ENCODE data around the gene OIT3. TPM values are rescaled to one million over a fixed set of nuclear protein-coding genes. Genes with fewer than 3 reads are reported as not detected.

Gene OIT3
- total RNA-seq: not detected

GRCh38 chr10:72893136-72893798 is at the start of gene OIT3:
TSS of gene OIT3 (plus strand) at chr10:72893739. CDS start at chr10:72893799, 60 bp downstream.
- peaks cover 7% of the 10 kb centered on the region for H3K27me3 Mint-ChIP-seq (ENCODE audit: low read depth)
- H3K27ac Mint-ChIP-seq: no peak within 1 kb of the TSS
- no peaks in the 10 kb centered on the region for H3K9me3 Mint-ChIP-seq
- H3K36me3 Mint-ChIP-seq (ENCODE audit: low read depth): peaks cover 5% of the 10 kb centered on the region
- H3K4me1 Mint-ChIP-seq (ENCODE audit: low read depth): no peaks in the 10 kb centered on the region
- no peak for DNase-seq
- H3K4me3 Mint-ChIP-seq: no peak within 1 kb of the TSS
- CTCF ChIA-PET: no interaction called here
- intact Hi-C loops (cut with micrococcal nuclease): no loop called here

- DNase-seq: peak; percentile 5
- H3K4me1 Mint-ChIP-seq (ENCODE audit: low read depth): peaks cover 2% of the 10 kb centered on the region
- H3K27me3 Mint-ChIP-seq (ENCODE audit: low read depth): no peaks in the 10 kb centered on the region
- no peak overlapping the region for H3K4me3 Mint-ChIP-seq
- CTCF ChIA-PET: no interaction called here
- H3K27ac Mint-ChIP-seq: no peak overlapping the region
- H3K9me3 Mint-ChIP-seq: peaks cover 2% of the 10 kb centered on the region
- peaks cover 4% of the 10 kb centered on the region for H3K36me3 Mint-ChIP-seq (ENCODE audit: low read depth)
- intact Hi-C loops (cut with micrococcal nuclease): no loop called here
These were observed 47.3 kb upstream of the OIT3 start for GRCh38 chr10:72846238-72846637.

- no peak for DNase-seq
- Mint-ChIP-seq H3K4me3 (no peak overlapping the region), H3K9me3 (peaks cover 2% of the 10 kb centered on the region), H3K4me1 (ENCODE audit: low read depth) (peaks cover 2% of the 10 kb centered on the region), H3K27me3 (ENCODE audit: low read depth) (no peaks in the 10 kb centered on the region), H3K27ac (no peak overlapping the region), H3K36me3 (ENCODE audit: low read depth) (peaks cover 4% of the 10 kb centered on the region)
- CTCF ChIA-PET: no interaction called here
- intact Hi-C loops (cut with micrococcal nuclease): no loop called here
These were observed 45.9 kb upstream of the OIT3 start for GRCh38 chr10:72847681-72848080.

GRCh38 chr10:72850861-72851260 is 42.7 kb upstream of the OIT3 start:
- Mint-ChIP-seq H3K4me1 (ENCODE audit: low read depth) (peaks cover 2% of the 10 kb centered on the region), H3K36me3 (ENCODE audit: low read depth) (peaks cover 4% of the 10 kb centered on the region), H3K27me3 (ENCODE audit: low read depth) (no peaks in the 10 kb centered on the region), H3K27ac (no peak overlapping the region), H3K9me3 (peaks cover 2% of the 10 kb centered on the region), H3K4me3 (no peak overlapping the region)
- CTCF ChIA-PET: interaction anchor here (1.3 kb wide), 1 partner anchor 16 kb away, joined by 3 read pairs; no protein-coding TSS in a partner anchor
- no peak for DNase-seq
- intact Hi-C loops (cut with micrococcal nuclease): no loop called here

GRCh38 chr10:72851509-72851908 is 42.0 kb upstream of the OIT3 start:
- no peak overlapping the region for H3K4me3 Mint-ChIP-seq
- no peak overlapping the region for H3K27ac Mint-ChIP-seq
- H3K4me1 Mint-ChIP-seq (ENCODE audit: low read depth): no peaks in the 10 kb centered on the region
- H3K27me3 Mint-ChIP-seq (ENCODE audit: low read depth): no peaks in the 10 kb centered on the region
- intact Hi-C loops (cut with micrococcal nuclease): no loop called here
- peaks cover 2% of the 10 kb centered on the region for H3K9me3 Mint-ChIP-seq
- no peak for DNase-seq
- CTCF ChIA-PET: interaction anchor here (1.3 kb wide), 1 partner anchor 16 kb away, joined by 3 read pairs; no protein-coding TSS in a partner anchor
- H3K36me3 Mint-ChIP-seq (ENCODE audit: low read depth): peaks cover 4% of the 10 kb centered on the region

- peaks cover 4% of the 10 kb centered on the region for H3K36me3 Mint-ChIP-seq (ENCODE audit: low read depth)
- H3K9me3 Mint-ChIP-seq: peaks cover 2% of the 10 kb centered on the region
- CTCF ChIA-PET: no interaction called here
- DNase-seq: no peak
- H3K27ac Mint-ChIP-seq: no peak overlapping the region
- no peaks in the 10 kb centered on the region for H3K4me1 Mint-ChIP-seq (ENCODE audit: low read depth)
- H3K27me3 Mint-ChIP-seq (ENCODE audit: low read depth): no peaks in the 10 kb centered on the region
- no peak overlapping the region for H3K4me3 Mint-ChIP-seq
- intact Hi-C loops (cut with micrococcal nuclease): no loop called here
These were observed 41.0 kb upstream of the OIT3 start for GRCh38 chr10:72852508-72852907.

GRCh38 chr10:72855129-72855528 is 38.4 kb upstream of the OIT3 start:
- intact Hi-C loops (cut with micrococcal nuclease): no loop called here
- H3K36me3 Mint-ChIP-seq (ENCODE audit: low read depth): no peaks in the 10 kb centered on the region
- no peaks in the 10 kb centered on the region for H3K4me1 Mint-ChIP-seq (ENCODE audit: low read depth)
- H3K27ac Mint-ChIP-seq: no peak overlapping the region
- H3K4me3 Mint-ChIP-seq: no peak overlapping the region
- no peaks in the 10 kb centered on the region for H3K27me3 Mint-ChIP-seq (ENCODE audit: low read depth)
- peaks cover 2% of the 10 kb centered on the region for H3K9me3 Mint-ChIP-seq
- CTCF ChIA-PET: interaction anchor here (0.6 kb wide), 2 partner anchors 139 to 398 kb away, joined by 3 to 4 read pairs; no protein-coding TSS in a partner anchor
- no peak for DNase-seq

- CTCF ChIA-PET: interaction anchor here (0.6 kb wide), 2 partner anchors 139 to 399 kb away, joined by 3 to 4 read pairs; no protein-coding TSS in a partner anchor
- Mint-ChIP-seq H3K27me3 (ENCODE audit: low read depth) (no peaks in the 10 kb centered on the region), H3K4me1 (ENCODE audit: low read depth) (no peaks in the 10 kb centered on the region), H3K36me3 (ENCODE audit: low read depth) (no peaks in the 10 kb centered on the region), H3K9me3 (peaks cover 2% of the 10 kb centered on the region), H3K4me3 (no peak overlapping the region), H3K27ac (no peak overlapping the region)
- intact Hi-C loops (cut with micrococcal nuclease): no loop called here
- DNase-seq: no peak
These were observed 37.7 kb upstream of the OIT3 start for GRCh38 chr10:72855790-72856189.

GRCh38 chr10:72858067-72858466 is 35.5 kb upstream of the OIT3 start:
- CTCF ChIA-PET: no interaction called here
- intact Hi-C loops (cut with micrococcal nuclease): no loop called here
- Mint-ChIP-seq H3K9me3 (no peaks in the 10 kb centered on the region), H3K27ac (no peak overlapping the region), H3K4me1 (ENCODE audit: low read depth) (no peaks in the 10 kb centered on the region), H3K36me3 (ENCODE audit: low read depth) (peaks cover 3% of the 10 kb centered on the region), H3K27me3 (ENCODE audit: low read depth) (no peaks in the 10 kb centered on the region), H3K4me3 (no peak overlapping the region)
- no peak for DNase-seq

GRCh38 chr10:72862957-72863356 is 30.6 kb upstream of the OIT3 start:
- H3K27me3 Mint-ChIP-seq (ENCODE audit: low read depth): no peaks in the 10 kb centered on the region
- CTCF ChIA-PET: no interaction called here
- H3K4me3 Mint-ChIP-seq: no peak overlapping the region
- H3K9me3 Mint-ChIP-seq: no peaks in the 10 kb centered on the region
- peaks cover 3% of the 10 kb centered on the region for H3K36me3 Mint-ChIP-seq (ENCODE audit: low read depth)
- intact Hi-C loops (cut with micrococcal nuclease): no loop called here
- no peak overlapping the region for H3K27ac Mint-ChIP-seq
- no peak for DNase-seq
- no peaks in the 10 kb centered on the region for H3K4me1 Mint-ChIP-seq (ENCODE audit: low read depth)

- H3K27ac Mint-ChIP-seq: no peak overlapping the region
- H3K4me3 Mint-ChIP-seq: no peak overlapping the region
- intact Hi-C loops (cut with micrococcal nuclease): loop anchor here (1.0 kb wide), 1 partner anchor 511 kb away; no protein-coding TSS in a partner anchor
- H3K36me3 Mint-ChIP-seq (ENCODE audit: low read depth): peaks cover 9% of the 10 kb centered on the region
- peaks cover 4% of the 10 kb centered on the region for H3K9me3 Mint-ChIP-seq
- no peaks in the 10 kb centered on the region for H3K4me1 Mint-ChIP-seq (ENCODE audit: low read depth)
- peak; percentile 7 for DNase-seq
- CTCF ChIA-PET: interaction anchor here (0.5 to 1.6 kb wide), 6 partner anchors 8 to 726 kb away, joined by 3 to 11 read pairs (median 4); no protein-coding TSS in a partner anchor
- H3K27me3 Mint-ChIP-seq (ENCODE audit: low read depth): no peaks in the 10 kb centered on the region
These were observed 18.1 kb upstream of the OIT3 start for GRCh38 chr10:72875250-72876055.

- H3K27ac Mint-ChIP-seq: no peak overlapping the region
- CTCF ChIA-PET: no interaction called here
- peaks cover 13% of the 10 kb centered on the region for H3K9me3 Mint-ChIP-seq
- no peak for DNase-seq
- intact Hi-C loops (cut with micrococcal nuclease): no loop called here
- H3K4me1 Mint-ChIP-seq (ENCODE audit: low read depth): no peaks in the 10 kb centered on the region
- no peaks in the 10 kb centered on the region for H3K27me3 Mint-ChIP-seq (ENCODE audit: low read depth)
- H3K4me3 Mint-ChIP-seq: no peak overlapping the region
- peaks cover 25% of the 10 kb centered on the region for H3K36me3 Mint-ChIP-seq (ENCODE audit: low read depth)
These were observed 14.3 kb upstream of the OIT3 start for GRCh38 chr10:72879245-72879644.
